ENCODE results near the gene HAND1.

GRCh38 chr5:154467655-154468354 lies 10.2 kb downstream of the HAND1 start:
- TF ChIP-seq CTCF (IDR thresholded peaks at IDR 0.05) = peak; percentile 72 to 92 (median 89)
- no peak for TF ChIP-seq POLR2A (IDR thresholded peaks at IDR 0.05; ENCODE audit: low read depth)
- no peak for TF ChIP-seq POLR2AphosphoS5 (IDR thresholded peaks at IDR 0.05)

All from esophagus muscularis mucosa (tissue), 3 donors.